Mucosa of descending colon (tissue), 3 donors: Measurements from ENCODE around the gene PITX2. TPM values are rescaled to one million over a fixed set of nuclear protein-coding genes. Genes with fewer than 3 reads are reported as not detected.
"Not testable (repeated sequence)": the region's sequence is repeated elsewhere in the genome, so short reads cannot be mapped to it uniquely, and the experiment has no call there.

Experiments used
- ATAC-seq: fragments of 200-7000 bp; cut with Tn5 transposase; one replicate; pipeline ENCODE4 v1.9.1; 2020; ENCODE audit warnings: mild to moderate bottlenecking, moderate library complexity
- DNase-seq, 3 donors: peaks; one replicate each; pipeline ENCODE4 v3.0.0-alpha.2; 2020
- H3K36me3 ChIP-seq: fragments of 200-600 bp; one replicate; pipeline ENCODE4 v1.8.0; 2021; ENCODE audit warnings: low read depth, mild to moderate bottlenecking
- H3K4me1 ChIP-seq: fragments of 200-600 bp; one replicate; pipeline ENCODE4 v1.8.0; 2021; ENCODE audit warnings: low read depth, mild to moderate bottlenecking
- H3K4me3 ChIP-seq: fragments of 200-600 bp; one replicate; pipeline ENCODE4 v1.8.0; 2021; ENCODE audit warnings: mild to moderate bottlenecking
- H3K9me3 ChIP-seq: fragments of 200-600 bp; one replicate; pipeline ENCODE4 v1.8.0; 2021; ENCODE audit warnings: mild to moderate bottlenecking
- CTCF ChIP-seq: fragments of 200-600 bp; IDR thresholded peaks from one replicate; pipeline ENCODE4 v1.8.0; 2022; ENCODE audit warnings: antibody characterized with exemption, mild to moderate bottlenecking
- intact Hi-C, 2 donors: fragments of 100-400 bp; cut with DNase I in 1 of 2; cut with micrococcal nuclease in 1 of 2; formaldehyde crosslinking; loops; one replicate each; pipeline versions ENCODE4 v1.11.0 to v1.11.1; 2022; cut with DNase I, micrococcal nuclease
- total RNA-seq, 3 donors: library from RNA; stranded (reverse); fragmentation: NEBNext Ultra II Directional in 2 of 3; extraction: Animal tissue kit (Norgen Biotek cat#: 25700) in 2 of 3; gene quantifications; one replicate each; pipeline versions ENCODE4 v1.2.1 to v1.2.4, GENCODE V29; 2021 to 2023
- donor health status: DM: no; HTN: no; CAD: no; lungs with moderate emphysema.
- donor health status: DM: no; HTN: no; CAD: no.
- donor health status: DM: no; HTN: yes; CAD: no.

The PITX2 gene
- total RNA-seq, 3 donors from 2014 or later, result 0.51 to 2.6 (median 0.81) TPM

GRCh38 chr4:110587666-110588285 lies 35.1 kb downstream of the PITX2 start:
- Histone ChIP-seq H3K4me3 (no peak overlapping the region), H3K4me1 (no peaks in the 10 kb centered on the region), H3K36me3 (no peaks in the 10 kb centered on the region), H3K9me3 (no peaks in the 10 kb centered on the region)
- intact Hi-C loops, result no loop called here
- ATAC-seq, result no peak
- no peak for TF ChIP-seq CTCF
- no peak for DNase-seq

- no peak for TF ChIP-seq CTCF
- no peaks in the 10 kb centered on the region for H3K9me3 ChIP-seq
- no peaks in the 10 kb centered on the region for H3K4me1 ChIP-seq
- intact Hi-C loops, result no loop called here
- ATAC-seq (no peak), DNase-seq (no peak)
- H3K36me3 ChIP-seq, result no peaks in the 10 kb centered on the region
- no peak overlapping the region for H3K4me3 ChIP-seq
Observed at GRCh38 chr4:110586131-110586850, 36.6 kb downstream of the PITX2 start.

GRCh38 chr4:110576696-110577095 lies 46.2 kb downstream of the PITX2 start:
- H3K4me3 ChIP-seq, H3K4me1 ChIP-seq, DNase-seq, H3K36me3 ChIP-seq, H3K9me3 ChIP-seq, ATAC-seq, intact Hi-C loops: not testable (repeated sequence)

Other genes with a start within 250 kb of the PITX2 start
- gene ENPEP, start 146.9 kb downstream of the PITX2 start, total RNA-seq, result 1 to 10 TPM; 1.2 to 2.1 (median 1.5) TPM